GM12872 (cell line): ENCODE measurements around the gene MCC.

Source experiments
- CTCF ChIP-seq: IDR thresholded peaks from 3 replicates; pipeline ENCODE4 v1.5.1; 2011; ENCODE audit warnings: low read depth, mild to moderate bottlenecking, low read length, moderate library complexity; ENCODE audit not compliant: insufficient read depth

MCC gene

DNA sequence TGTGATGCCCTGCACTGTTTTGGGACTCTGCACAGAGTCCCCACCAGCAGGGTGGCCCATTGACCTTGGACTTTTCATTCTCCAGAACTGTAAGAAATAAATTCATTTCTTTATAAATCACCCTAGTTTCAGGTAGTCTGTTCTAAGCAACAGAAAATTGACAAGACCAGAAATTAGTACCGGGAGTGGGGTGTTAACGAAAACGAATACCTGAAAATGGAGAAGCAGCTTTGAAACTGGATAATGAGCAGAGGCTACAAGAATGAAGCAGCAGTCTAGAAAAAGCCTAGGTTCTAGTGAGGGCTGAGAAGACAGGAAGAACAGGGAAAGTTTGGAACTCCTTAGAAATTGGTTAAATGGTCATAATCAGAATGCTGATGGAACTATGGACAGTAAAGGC, 2.1 kb upstream of the MCC start:
- no peak for TF ChIP-seq CTCF

DNA sequence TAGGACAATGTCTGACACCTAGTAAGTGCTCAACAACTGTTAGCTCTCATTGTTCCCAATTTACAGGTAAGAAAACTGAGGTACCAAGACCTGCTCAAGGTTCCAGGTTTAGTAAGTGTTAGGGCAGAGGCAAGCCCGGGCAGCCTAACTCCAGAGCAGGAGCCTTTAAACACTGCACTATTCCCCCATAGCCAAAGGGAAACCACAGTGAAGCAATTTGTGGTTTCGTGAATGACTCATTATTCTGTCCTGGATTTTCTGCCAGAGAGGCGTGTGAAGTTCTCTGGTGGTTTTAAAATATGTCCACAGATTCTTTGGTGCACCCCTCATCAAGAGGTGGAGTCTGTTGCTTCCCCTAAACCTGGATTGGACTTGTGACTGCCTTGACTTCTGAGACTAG, 1.0 kb upstream of the MCC start:
- TF ChIP-seq CTCF = no peak

DNA sequence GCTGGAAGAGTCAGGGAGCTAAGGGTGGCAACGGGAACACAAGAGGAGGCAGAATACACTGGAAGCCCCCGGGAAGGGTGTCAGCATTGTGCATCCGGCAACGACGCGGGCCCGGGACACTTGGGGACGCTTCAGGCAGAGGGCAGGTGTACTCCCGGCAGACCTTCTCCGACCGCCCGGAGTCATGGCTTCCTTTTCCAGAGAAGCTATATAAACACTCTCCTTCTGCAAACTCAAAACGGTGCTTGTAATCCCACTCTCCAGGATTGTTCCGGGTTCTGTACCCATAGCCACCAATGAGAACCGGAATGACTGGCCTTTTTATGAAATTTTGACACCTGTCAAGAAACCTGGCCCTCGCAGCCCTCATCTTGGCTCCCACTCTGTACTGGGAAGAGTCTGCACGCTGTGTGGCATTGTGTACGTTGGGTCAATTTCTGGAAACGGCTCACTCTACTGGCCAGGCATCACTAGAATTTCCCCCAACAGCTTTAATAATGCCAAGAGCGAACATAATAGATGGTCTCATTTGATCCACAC, 462 bp upstream of the MCC start:
- TF ChIP-seq CTCF = no peak

DNA sequence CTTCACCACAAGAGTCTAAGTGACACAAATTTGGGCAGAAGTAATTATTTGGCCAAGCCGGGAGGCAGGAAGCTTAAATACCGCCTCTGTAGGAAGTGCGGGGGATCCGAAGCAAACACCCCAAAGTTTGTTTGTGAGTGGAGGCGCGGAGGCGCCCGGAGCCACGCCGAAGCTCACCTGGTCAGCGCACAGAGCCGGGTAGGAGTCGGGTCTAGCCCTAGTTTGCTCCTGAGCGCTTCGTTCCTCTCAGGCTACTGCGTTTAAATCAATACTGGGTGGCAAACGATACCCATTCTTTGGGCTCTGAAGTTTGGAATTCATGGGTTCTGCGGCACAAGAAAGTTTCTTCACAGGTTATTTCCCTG, 855 bp downstream of the MCC start:
- no peak for TF ChIP-seq CTCF

GRCh38 chr5:113480243-113480642, 8.0 kb downstream of the MCC start:
- no peak for TF ChIP-seq CTCF

DNA sequence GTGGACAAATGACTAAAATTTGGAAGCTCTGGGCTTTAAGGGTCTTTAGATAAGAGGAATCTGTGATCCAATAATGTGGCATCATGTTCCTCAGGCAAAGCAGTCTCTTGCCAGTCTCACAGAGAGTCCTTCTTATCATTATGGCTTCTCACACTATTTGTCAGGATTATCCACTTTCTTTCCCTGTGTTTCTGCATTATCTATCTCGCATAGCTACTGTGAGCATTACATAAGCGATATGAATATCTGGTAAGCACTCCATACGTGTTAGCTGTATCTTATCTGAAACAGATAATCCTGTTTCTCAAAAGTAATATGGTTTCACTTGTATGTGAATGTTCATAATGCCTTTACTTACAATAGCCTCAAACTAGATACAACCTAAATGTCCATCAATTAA, 9.6 kb downstream of the MCC start:
- no peak for TF ChIP-seq CTCF

DNA sequence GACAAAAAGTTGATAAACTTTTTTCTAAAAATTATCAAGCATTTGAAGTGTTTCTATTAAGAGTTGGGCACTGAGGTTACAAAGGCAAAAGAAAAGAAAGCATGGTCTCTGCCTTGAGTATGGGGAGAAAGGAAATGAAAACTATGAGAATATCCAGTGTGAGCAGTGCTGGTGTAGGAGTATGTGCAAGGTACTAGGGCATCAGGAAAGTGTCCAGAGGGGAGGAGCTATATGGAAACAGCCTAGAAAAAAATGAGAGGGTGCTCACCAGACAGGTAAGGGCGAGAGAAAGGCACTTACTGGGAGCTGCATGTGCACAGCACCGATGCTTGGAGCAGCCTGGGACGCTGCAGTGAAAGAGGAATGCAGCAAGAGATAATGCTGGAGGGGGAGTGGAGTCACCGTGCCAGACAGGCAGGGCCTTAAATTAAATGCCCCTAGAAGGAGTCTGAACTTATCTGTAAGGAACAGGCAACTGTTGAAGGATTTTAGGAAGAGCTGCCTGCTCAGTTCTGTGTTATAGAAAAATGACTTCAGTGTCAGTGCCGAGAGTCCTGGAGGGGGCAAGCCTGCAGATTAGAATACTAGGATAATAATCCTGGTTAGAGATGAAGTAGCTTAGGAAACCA, 14.0 kb downstream of the MCC start:
- TF ChIP-seq CTCF = no peak
